Endothelial cell of umbilical vein (primary cell): ENCODE results near the gene NHP2.

Source experiments
- CTCF ChIP-seq, 2 donors: IDR thresholded peaks; 1 replicate in 1 of 2; 2 replicates in 1 of 2; pipeline ENCODE4 v1.5.1; 2011; ENCODE audit warnings: low read length in 2 of 2, mild to moderate bottlenecking in 2 of 2, moderate library complexity in 2 of 2, control low read depth in 1 of 2, inconsistent platforms in 1 of 2, low read depth in 1 of 2; ENCODE audit not compliant: insufficient read depth in 1 of 2; ENCODE audit errors: extremely low read depth in 1 of 2
- EZH2 ChIP-seq: IDR thresholded peaks from 2 replicates; pipeline ENCODE4 v1.6.1; 2012; ENCODE audit warnings: borderline replicate concordance, low read depth, mild to moderate bottlenecking, moderate library complexity, low read length, inconsistent platforms; ENCODE audit not compliant: severe bottlenecking
- POLR2A ChIP-seq: IDR thresholded peaks from 2 replicates; pipeline ENCODE4 v1.6.1; 2012; ENCODE audit warnings: low read depth, mild to moderate bottlenecking, control low read depth, low read length
- POLR2AphosphoS5 ChIP-seq: IDR thresholded peaks from 2 replicates; pipeline ENCODE4 v1.6.1; 2012; ENCODE audit warnings: low read depth, mild to moderate bottlenecking, control low read depth, low read length, moderate library complexity; ENCODE audit not compliant: insufficient read depth

DNA sequence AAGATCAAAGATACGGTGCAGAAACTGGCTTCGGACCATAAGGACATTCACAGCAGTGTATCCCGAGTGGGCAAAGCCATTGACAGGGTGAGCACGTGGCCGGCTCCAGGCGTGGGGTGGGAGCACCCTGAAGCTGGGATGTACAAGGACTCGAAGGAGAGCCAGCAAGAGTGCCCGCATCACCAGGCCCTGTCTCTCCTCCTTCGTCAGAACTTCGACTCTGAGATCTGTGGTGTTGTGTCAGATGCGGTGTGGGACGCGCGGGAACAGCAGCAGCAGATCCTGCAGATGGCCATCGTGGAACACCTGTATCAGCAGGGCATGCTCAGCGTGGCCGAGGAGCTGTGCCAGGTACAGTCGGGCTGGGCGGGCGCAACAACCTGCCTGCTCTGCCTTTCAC lies 11.0 kb downstream of the NHP2 start:
- TF ChIP-seq CTCF (IDR thresholded peaks at IDR 0.05; ENCODE audit: extremely low read depth in 1 of 2, insufficient read depth in 1 of 2, low read depth in 1 of 2, low read length in 2 of 2) (no peak), POLR2A (no peak), POLR2AphosphoS5 (no peak), EZH2 (no peak)
